ENCODE measurements around the gene DOK1.
A peak's percentile ranks its signal among the peaks of the same experiment; 100 is the strongest.

DOK1 gene

GRCh38 chr2:74584088-74584645 is 29.6 kb downstream of the DOK1 start:
- Histone ChIP-seq H3K27ac (ENCODE audit: low read depth, low read length, poor library complexity, severe bottlenecking) (no peak overlapping the region), H3K79me2 (ENCODE audit: insufficient read depth, low read length) (no peaks in the 10 kb centered on the region), H3K9me3 (ENCODE audit: low read length) (no peaks in the 10 kb centered on the region), H3K4me1 (ENCODE audit: insufficient read depth, low read length, severe bottlenecking) (peaks cover 8% of the 10 kb centered on the region), H2AFZ (ENCODE audit: low read length) (no peak overlapping the region), H3K9ac (ENCODE audit: low read length) (no peak overlapping the region), H3K36me3 (ENCODE audit: insufficient read depth, low read length) (no peaks in the 10 kb centered on the region), H3F3A (ENCODE audit: insufficient read depth, low read length) (no peaks in the 10 kb centered on the region), H4K20me1 (ENCODE audit: insufficient read depth, low read length) (no peaks in the 10 kb centered on the region), H3K4me2 (ENCODE audit: low read length) (no peak overlapping the region), H3K27me3 (ENCODE audit: insufficient read depth, low read length) (no peaks in the 10 kb centered on the region), H3K9me2 (ENCODE audit: low read depth, low read length) (no peaks in the 10 kb centered on the region), H3K4me3 (ENCODE audit: low read depth, low read length, poor library complexity, severe bottlenecking) (no peak overlapping the region)
- TF ChIP-seq CTCF (IDR thresholded peaks at IDR 0.05; ENCODE audit: low read length) (no peak), EZH2 (IDR thresholded peaks at IDR 0.05; ENCODE audit: borderline replicate concordance, low read length) (no peak)

- Histone ChIP-seq H3K27me3 (ENCODE audit: insufficient read depth, low read length) (no peaks in the 10 kb centered on the region), H3K27ac (ENCODE audit: low read depth, low read length, poor library complexity, severe bottlenecking) (no peak overlapping the region), H3K79me2 (ENCODE audit: insufficient read depth, low read length) (no peaks in the 10 kb centered on the region), H3K9ac (ENCODE audit: low read length) (no peak overlapping the region), H3K4me2 (ENCODE audit: low read length) (peak overlapping the region; percentile 26; the same call in 1 of the 2 replicates), H3K4me3 (ENCODE audit: low read depth, low read length, poor library complexity, severe bottlenecking) (peak overlapping the region; percentile 14), H4K20me1 (ENCODE audit: insufficient read depth, low read length) (no peaks in the 10 kb centered on the region), H3K36me3 (ENCODE audit: insufficient read depth, low read length) (no peaks in the 10 kb centered on the region), H3F3A (ENCODE audit: insufficient read depth, low read length) (no peaks in the 10 kb centered on the region), H3K9me3 (ENCODE audit: low read length) (no peaks in the 10 kb centered on the region), H2AFZ (ENCODE audit: low read length) (no peak overlapping the region), H3K4me1 (ENCODE audit: insufficient read depth, low read length, severe bottlenecking) (peaks cover 8% of the 10 kb centered on the region), H3K9me2 (ENCODE audit: low read depth, low read length) (no peaks in the 10 kb centered on the region)
- TF ChIP-seq EZH2 (IDR thresholded peaks at IDR 0.05; ENCODE audit: borderline replicate concordance, low read length): no peak
- peak; percentile 24; the same call in 1 of the 2 replicates for TF ChIP-seq CTCF (IDR thresholded peaks at IDR 0.05; ENCODE audit: low read length)
These were observed 31.1 kb downstream of the DOK1 start for GRCh38 chr2:74585406-74586185.

GRCh38 chr2:74587664-74588277 is 33.3 kb downstream of the DOK1 start:
- Histone ChIP-seq H3K36me3 (ENCODE audit: insufficient read depth, low read length) (no peaks in the 10 kb centered on the region), H3K27ac (ENCODE audit: low read depth, low read length, poor library complexity, severe bottlenecking) (no peak overlapping the region), H4K20me1 (ENCODE audit: insufficient read depth, low read length) (no peaks in the 10 kb centered on the region), H2AFZ (ENCODE audit: low read length) (no peak overlapping the region), H3K4me1 (ENCODE audit: insufficient read depth, low read length, severe bottlenecking) (peaks cover 8% of the 10 kb centered on the region), H3K9me3 (ENCODE audit: low read length) (no peaks in the 10 kb centered on the region), H3F3A (ENCODE audit: insufficient read depth, low read length) (no peaks in the 10 kb centered on the region), H3K27me3 (ENCODE audit: insufficient read depth, low read length) (no peaks in the 10 kb centered on the region), H3K4me2 (ENCODE audit: low read length) (no peak overlapping the region), H3K9me2 (ENCODE audit: low read depth, low read length) (no peaks in the 10 kb centered on the region), H3K9ac (ENCODE audit: low read length) (no peak overlapping the region), H3K4me3 (ENCODE audit: low read depth, low read length, poor library complexity, severe bottlenecking) (no peak overlapping the region), H3K79me2 (ENCODE audit: insufficient read depth, low read length) (no peaks in the 10 kb centered on the region)
- TF ChIP-seq EZH2 (IDR thresholded peaks at IDR 0.05; ENCODE audit: borderline replicate concordance, low read length) (no peak), CTCF (IDR thresholded peaks at IDR 0.05; ENCODE audit: low read length) (peak; percentile 73)

All from OCI-LY1 (cell line).